Measurements from ENCODE around the gene NMNAT3. TPM values are rescaled to one million over a fixed set of nuclear protein-coding genes. Genes with fewer than 3 reads are reported as not detected.

Gene NMNAT3
- total RNA-seq, 1 experiment from 2014 or later: 1.3 TPM

GRCh38 chr3:139601191-139601961 is 76.4 kb downstream of the NMNAT3 start:
- Histone ChIP-seq H3K4me2 (ENCODE audit: insufficient read depth, insufficient read length, low read length) (no peak overlapping the region), H4K91ac (ENCODE audit: insufficient read length, low read depth, low read length) (no peak overlapping the region), H2AFZ (ENCODE audit: low read length) (no peak overlapping the region), H3K79me1 (ENCODE audit: insufficient read depth, low read depth, low read length, poor library complexity, severe bottlenecking) (no peaks in the 10 kb centered on the region), H3K79me2 (ENCODE audit: insufficient read depth, low read length) (no peaks in the 10 kb centered on the region), H2BK5ac (ENCODE audit: insufficient read length, low read length) (no peak overlapping the region), H3K14ac (ENCODE audit: insufficient read depth, low read length) (no peak overlapping the region), H3K9ac (ENCODE audit: extremely low read depth, insufficient read length, low read length) (no peak overlapping the region), H4K20me1 (ENCODE audit: control insufficient read depth, insufficient read depth, insufficient read length) (no peaks in the 10 kb centered on the region), H2BK20ac (ENCODE audit: low read depth, low read length, poor library complexity, severe bottlenecking) (no peak overlapping the region), H2AK5ac (ENCODE audit: insufficient read length, low read length) (no peak overlapping the region), H3K4me1 (ENCODE audit: insufficient read depth, low read length) (no peaks in the 10 kb centered on the region), H3T11ph (ENCODE audit: low read length) (no peak overlapping the region), H3K27me3 (ENCODE audit: insufficient read depth, low read length) (no peaks in the 10 kb centered on the region), H3K56ac (ENCODE audit: insufficient read length, low read depth, low read length) (no peak overlapping the region), H3K23me2 (ENCODE audit: insufficient read length, low read depth, low read length, poor library complexity, severe bottlenecking) (no peaks in the 10 kb centered on the region), H3K23ac (ENCODE audit: insufficient read length, low read depth, low read length) (no peak overlapping the region), H3K18ac (ENCODE audit: insufficient read length, low read depth, low read length) (no peak overlapping the region), H2BK12ac (ENCODE audit: insufficient read length, low read depth, low read length) (no peak overlapping the region), H4K8ac (replicated peaks; ENCODE audit: insufficient read length, low read depth, low read length) (no peak overlapping the region), H3K9me3 (ENCODE audit: control insufficient read depth, low read depth, low read length) (no peaks in the 10 kb centered on the region), H4K5ac (ENCODE audit: insufficient read length, low read depth, low read length) (no peak overlapping the region), H2BK120ac (ENCODE audit: low read depth, low read length, poor library complexity, severe bottlenecking) (no peak overlapping the region), H3K27ac (ENCODE audit: insufficient read length, low read depth, low read length) (no peak overlapping the region), H2BK15ac (ENCODE audit: low read depth, low read length) (no peak overlapping the region), H3K4ac (ENCODE audit: low read depth, low read length) (no peak overlapping the region)
- no peaks in the 10 kb centered on the region for H3K36me3 Mint-ChIP-seq (ENCODE audit: insufficient read depth in 1 of 3, low read depth in 3 of 3)
- no peak for DNase-seq
- H3K27me3 Mint-ChIP-seq (ENCODE audit: low read depth): no peaks in the 10 kb centered on the region
- H3K4me3 Mint-ChIP-seq: no peak overlapping the region
- TF ChIP-seq, protein P1, sequence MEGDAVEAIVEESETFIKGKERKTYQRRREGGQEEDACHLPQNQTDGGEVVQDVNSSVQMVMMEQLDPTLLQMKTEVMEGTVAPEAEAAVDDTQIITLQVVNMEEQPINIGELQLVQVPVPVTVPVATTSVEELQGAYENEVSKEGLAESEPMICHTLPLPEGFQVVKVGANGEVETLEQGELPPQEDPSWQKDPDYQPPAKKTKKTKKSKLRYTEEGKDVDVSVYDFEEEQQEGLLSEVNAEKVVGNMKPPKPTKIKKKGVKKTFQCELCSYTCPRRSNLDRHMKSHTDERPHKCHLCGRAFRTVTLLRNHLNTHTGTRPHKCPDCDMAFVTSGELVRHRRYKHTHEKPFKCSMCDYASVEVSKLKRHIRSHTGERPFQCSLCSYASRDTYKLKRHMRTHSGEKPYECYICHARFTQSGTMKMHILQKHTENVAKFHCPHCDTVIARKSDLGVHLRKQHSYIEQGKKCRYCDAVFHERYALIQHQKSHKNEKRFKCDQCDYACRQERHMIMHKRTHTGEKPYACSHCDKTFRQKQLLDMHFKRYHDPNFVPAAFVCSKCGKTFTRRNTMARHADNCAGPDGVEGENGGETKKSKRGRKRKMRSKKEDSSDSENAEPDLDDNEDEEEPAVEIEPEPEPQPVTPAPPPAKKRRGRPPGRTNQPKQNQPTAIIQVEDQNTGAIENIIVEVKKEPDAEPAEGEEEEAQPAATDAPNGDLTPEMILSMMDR (conservative IDR thresholded peaks at IDR 0.05): no peak
- 0 out of 7 replicates have a peak overlapping the region, but pooled peaks of 2 of the 3 experiments have one; percentile 55 to 68 for H3K27ac Mint-ChIP-seq
- H3K9me3 Mint-ChIP-seq: no peaks in the 10 kb centered on the region
- no CpG with 5 or more reads among the region's 5 CpGs for WGBS (ENCODE audit: extremely low coverage, insufficient read length, low lambda C conversion rate)
- H3K4me1 Mint-ChIP-seq: peaks cover 13% of the 10 kb centered on the region in 2 experiments
